Prostate gland (tissue), 2 donors: ENCODE data around the gene HSD17B14.
"Not testable (repeated sequence)": the region's sequence is repeated elsewhere in the genome, so short reads cannot be mapped to it uniquely, and the experiment has no call there.

ENCODE experiments used
- CTCF ChIP-seq, 4 experiments: fragments of 200-600 bp in 2 of 4; fragments of 450-650 bp in 2 of 4; sonication (generic) in 2 of 4; IDR thresholded peaks; 1 replicate in 3 of 4; 2 replicates in 1 of 4; pipeline ENCODE4 v1.5.1; 2016 to 2019; ENCODE audit warnings: antibody characterized with exemption in 4 of 4, mild to moderate bottlenecking in 2 of 4, moderate library complexity in 2 of 4
- POLR2A ChIP-seq: fragments of 450-650 bp; IDR thresholded peaks from one replicate; pipeline ENCODE4 v1.6.1; 2016; ENCODE audit warnings: antibody characterized with exemption, mild to moderate bottlenecking
- POLR2AphosphoS5 ChIP-seq: sonication (generic); formaldehyde crosslinking; IDR thresholded peaks from one replicate; pipeline ENCODE4 v1.6.1; 2017; ENCODE audit warnings: antibody characterized with exemption

- not testable (repeated sequence) for TF ChIP-seq CTCF (IDR thresholded peaks at IDR 0.05); POLR2AphosphoS5; POLR2A
These were observed 43.4 kb upstream of the HSD17B14 start for GRCh38 chr19:48879696-48880095.
